PC-3 (cell line): ENCODE data around the gene MKRN1.

Experiments used
- CTCF ChIP-seq: fragments of 300-600 bp; sonication (generic); conservative IDR thresholded peaks from 2 replicates; pipeline ENCODE4 v1.5.1; 2017; ENCODE audit warnings: antibody characterized with exemption, low read depth, mild to moderate bottlenecking, low read length
- EZH2 ChIP-seq: fragments of 300-600 bp; sonication (generic); IDR thresholded peaks from one replicate; pipeline ENCODE4 v1.6.1; 2017; ENCODE audit warnings: antibody characterized with exemption, mild to moderate bottlenecking, low read length; ENCODE audit not compliant: unreplicated experiment
- EZH2phosphoT487 ChIP-seq: fragments of 300-600 bp; sonication (generic); IDR thresholded peaks from 2 replicates; pipeline ENCODE4 v1.6.1; 2018; ENCODE audit warnings: mild to moderate bottlenecking, antibody characterized with exemption, low read length, borderline replicate concordance

- TF ChIP-seq CTCF (no peak), EZH2phosphoT487 (no peak), EZH2 (no peak)
These were observed 62.7 kb downstream of the MKRN1 start for GRCh38 chr7:140416560-140416959.
